ENCODE data around the gene EXOC4. TPM values are rescaled to one million over a fixed set of nuclear protein-coding genes. Genes with fewer than 3 reads are reported as not detected.

EXOC4 gene
- total and polyA plus RNA-seq, 12 donors: 7.5 to 41.7 (median 34.6) TPM

- Histone ChIP-seq H3K9me3 (no peaks in the 10 kb centered on the region), H3K4me1 (peaks cover 0 to 5% (median 0%) of the 10 kb centered on the region in 9 donors), H3K4me3 (no peak overlapping the region), H3K36me3 (no peaks in the 10 kb centered on the region), H3K27ac (no peak overlapping the region), H3K27me3 (no peaks in the 10 kb centered on the region)
- no peak for TF ChIP-seq CTCF (IDR thresholded peaks at IDR 0.05)
- DNase-seq: no peak
- intact Hi-C loops (cut with DNase I): no loop called here
- ATAC-seq: no peak
- WGBS, 2 donors: 94 to 95% methylated on average over 3 of the region's 3 CpGs
Measured at GRCh38 chr7:133724694-133725093, 471.8 kb downstream of the EXOC4 start.

GRCh38 chr7:133727476-133728214, 474.8 kb downstream of the EXOC4 start:
- ATAC-seq: no peak
- Histone ChIP-seq H3K9me3 (no peaks in the 10 kb centered on the region), H3K27me3 (no peaks in the 10 kb centered on the region), H3K4me1 (peaks cover 0 to 3% (median 0%) of the 10 kb centered on the region in 9 donors), H3K27ac (no peak overlapping the region), H3K4me3 (no peak overlapping the region), H3K36me3 (no peaks in the 10 kb centered on the region)
- intact Hi-C loops (cut with DNase I): no loop called here
- no peak for TF ChIP-seq CTCF (IDR thresholded peaks at IDR 0.05)
- 90 to 91% methylated on average over 13 of the region's 13 CpGs for WGBS, 2 donors
- DNase-seq: no peak

GRCh38 chr7:133730360-133730759, 477.5 kb downstream of the EXOC4 start:
- WGBS, 2 donors: 89 to 96% methylated on average over 3 of the region's 3 CpGs
- no peaks in the 10 kb centered on the region for H3K27me3 ChIP-seq
- intact Hi-C loops (cut with DNase I): no loop called here

GRCh38 chr7:133733401-133733800, 480.5 kb downstream of the EXOC4 start:
- 97 to 98% methylated on average over 5 of the region's 5 CpGs for WGBS, 2 donors
- no peak for DNase-seq
- no peak for ATAC-seq
- no peak overlapping the region for H3K27ac ChIP-seq
- no peaks in the 10 kb centered on the region for H3K9me3 ChIP-seq
- no peaks in the 10 kb centered on the region for H3K36me3 ChIP-seq
- no peak for TF ChIP-seq CTCF (IDR thresholded peaks at IDR 0.05)
- H3K4me1 ChIP-seq: no peaks in the 10 kb centered on the region
- no peaks in the 10 kb centered on the region for H3K27me3 ChIP-seq
- intact Hi-C loops (cut with DNase I): no loop called here
- H3K4me3 ChIP-seq: no peak overlapping the region

More at GRCh38 chr7:133730360-133730759, 477.5 kb downstream of the EXOC4 start:
- TF ChIP-seq CTCF (IDR thresholded peaks at IDR 0.05): no peak
- ATAC-seq: no peak
- H3K36me3 ChIP-seq: no peaks in the 10 kb centered on the region
- no peak for DNase-seq
- no peak overlapping the region for H3K27ac ChIP-seq
- no peaks in the 10 kb centered on the region for H3K4me1 ChIP-seq
- H3K9me3 ChIP-seq: no peaks in the 10 kb centered on the region
- H3K4me3 ChIP-seq: no peak overlapping the region

All from heart right ventricle (tissue), 16 donors.